Measurements from ENCODE around the gene LIMS1. TPM values are rescaled to one million over a fixed set of nuclear protein-coding genes. Genes with fewer than 3 reads are reported as not detected.
"Not testable (repeated sequence)": the region's sequence is repeated elsewhere in the genome, so short reads cannot be mapped to it uniquely, and the experiment has no call there.

Gene LIMS1
- total and polyA plus RNA-seq, 2 donors (not counting 1 experiment from before 2014, with no cell fraction given), result 14.0 to 22.1 TPM

- ATAC-seq (ENCODE audit: low read depth) (no peak), DNase-seq (no peak)
- TF ChIP-seq CTCF (IDR thresholded peaks at IDR 0.05) (no peak), EZH2 (IDR thresholded peaks at IDR 0.05; ENCODE audit: borderline replicate concordance, insufficient read depth, low read depth, low read length, poor library complexity, severe bottlenecking) (no peak)
- intact Hi-C loops (cut with micrococcal nuclease), result no loop called here
- Mint-ChIP-seq H3K4me1 (peaks cover 5% of the 10 kb centered on the region), H3K27me3 (no peaks in the 10 kb centered on the region), H3K27ac (no peak overlapping the region), H3K4me3 (no peak overlapping the region), H3K9me3 (ENCODE audit: insufficient read depth) (no peaks in the 10 kb centered on the region)
- POLR2A ChIA-PET, result no interaction called here
- H3K79me2 ChIP-seq (ENCODE audit: control insufficient read depth, insufficient read depth, low read length), result peaks cover 26% of the 10 kb centered on the region
- no peaks in the 10 kb centered on the region for H3K36me3 ChIP-seq (replicated peaks in 1 of 2; ENCODE audit: control extremely low read depth in 1 of 2, control insufficient read depth in 1 of 2, extremely low read depth in 1 of 2, insufficient read depth in 2 of 2, low read length in 1 of 2)
- no peak overlapping the region for H3K4me2 ChIP-seq (replicated peaks; ENCODE audit: low read depth, low read length, poor library complexity, severe bottlenecking)
- no peak overlapping the region for H3K27ac ChIP-seq (ENCODE audit: low read length in 2 of 2)
- CTCF ChIA-PET, result interaction anchor here (1.1 to 1.2 kb wide), 2 partner anchors 18 to 49 kb away, joined by 3 read pairs; no protein-coding TSS in a partner anchor
- WGBS (ENCODE audit: insufficient coverage), result 90% methylated on average over 15 of the region's 15 CpGs
- no peak overlapping the region for H3K4me3 ChIP-seq (ENCODE audit: control extremely low read depth in 1 of 5, extremely low read depth in 1 of 5, insufficient read depth in 1 of 5, low read depth in 2 of 5, low read length in 4 of 5)
- no peaks in the 10 kb centered on the region for H3K4me1 ChIP-seq (ENCODE audit: control insufficient read depth in 2 of 2, insufficient read depth in 2 of 2, low read length in 2 of 2)
- H4K20me1 ChIP-seq (ENCODE audit: control insufficient read depth, insufficient read depth, low read length, poor library complexity, severe bottlenecking), result peaks cover 20% of the 10 kb centered on the region
- no peak overlapping the region for H3K9ac ChIP-seq (ENCODE audit: low read length)
- no peaks in the 10 kb centered on the region for H3K9me3 ChIP-seq (ENCODE audit: control extremely low read depth in 1 of 3, control insufficient read depth in 2 of 3, insufficient read depth in 1 of 3, low read length in 2 of 3)
- no peak overlapping the region for H2AFZ ChIP-seq (ENCODE audit: insufficient read depth, low read depth, low read length, poor library complexity, severe bottlenecking)
- H3K27me3 ChIP-seq (replicated peaks in 1 of 4; ENCODE audit: control extremely low read depth in 1 of 4, control insufficient read depth in 3 of 4, insufficient read depth in 4 of 4, low read length in 3 of 4), result no peaks in the 10 kb centered on the region
Measured at GRCh38 chr2:108643261-108643849, 109.1 kb downstream of the LIMS1 start.

GRCh38 chr2:108643862-108644261 lies 109.6 kb downstream of the LIMS1 start:
- H3K36me3 ChIP-seq (replicated peaks in 1 of 2; ENCODE audit: control extremely low read depth in 1 of 2, control insufficient read depth in 1 of 2, extremely low read depth in 1 of 2, insufficient read depth in 2 of 2, low read length in 1 of 2); H2AFZ ChIP-seq (ENCODE audit: insufficient read depth, low read depth, low read length, poor library complexity, severe bottlenecking); H3K27ac ChIP-seq (ENCODE audit: low read length in 2 of 2); H3K27me3 ChIP-seq (replicated peaks in 1 of 4; ENCODE audit: control extremely low read depth in 1 of 4, control insufficient read depth in 3 of 4, insufficient read depth in 4 of 4, low read length in 3 of 4); H3K4me3 Mint-ChIP-seq; intact Hi-C loops (cut with micrococcal nuclease); H3K9me3 ChIP-seq (ENCODE audit: control extremely low read depth in 1 of 3, control insufficient read depth in 2 of 3, insufficient read depth in 1 of 3, low read length in 2 of 3); H3K27me3 Mint-ChIP-seq; ATAC-seq (ENCODE audit: low read depth); H3K4me2 ChIP-seq (replicated peaks; ENCODE audit: low read depth, low read length, poor library complexity, severe bottlenecking); H3K27ac Mint-ChIP-seq; H3K4me1 ChIP-seq (ENCODE audit: control insufficient read depth in 2 of 2, insufficient read depth in 2 of 2, low read length in 2 of 2); H3K4me1 Mint-ChIP-seq; H3K9ac ChIP-seq (ENCODE audit: low read length); H3K4me3 ChIP-seq (ENCODE audit: control extremely low read depth in 1 of 5, extremely low read depth in 1 of 5, insufficient read depth in 1 of 5, low read depth in 2 of 5, low read length in 4 of 5); DNase-seq; CTCF ChIA-PET; H3K9me3 Mint-ChIP-seq (ENCODE audit: insufficient read depth): not testable (repeated sequence)
- Histone ChIP-seq H3K79me2 (ENCODE audit: control insufficient read depth, insufficient read depth, low read length) (peaks cover 23% of the 10 kb centered on the region), H4K20me1 (ENCODE audit: control insufficient read depth, insufficient read depth, low read length, poor library complexity, severe bottlenecking) (peaks cover 20% of the 10 kb centered on the region)
- POLR2A ChIA-PET, result interaction anchor here (0.6 kb wide), 1 partner anchor 112 kb away, joined by 3 read pairs; no protein-coding TSS in a partner anchor
- 100% methylated on average over 2 of the region's 4 CpGs for WGBS (ENCODE audit: insufficient coverage)

- H3K9ac ChIP-seq (ENCODE audit: low read length); DNase-seq; H3K27ac ChIP-seq (ENCODE audit: low read length in 2 of 2); ATAC-seq (ENCODE audit: low read depth); H3K4me1 ChIP-seq (ENCODE audit: control insufficient read depth in 2 of 2, insufficient read depth in 2 of 2, low read length in 2 of 2); H3K27me3 ChIP-seq (replicated peaks in 1 of 4; ENCODE audit: control extremely low read depth in 1 of 4, control insufficient read depth in 3 of 4, insufficient read depth in 4 of 4, low read length in 3 of 4); H3K9me3 Mint-ChIP-seq (ENCODE audit: insufficient read depth); H3K4me3 ChIP-seq (ENCODE audit: control extremely low read depth in 1 of 5, extremely low read depth in 1 of 5, insufficient read depth in 1 of 5, low read depth in 2 of 5, low read length in 4 of 5); H3K27me3 Mint-ChIP-seq; H3K9me3 ChIP-seq (ENCODE audit: control extremely low read depth in 1 of 3, control insufficient read depth in 2 of 3, insufficient read depth in 1 of 3, low read length in 2 of 3); H3K4me2 ChIP-seq (replicated peaks; ENCODE audit: low read depth, low read length, poor library complexity, severe bottlenecking); intact Hi-C loops (cut with micrococcal nuclease); H3K36me3 ChIP-seq (replicated peaks in 1 of 2; ENCODE audit: control extremely low read depth in 1 of 2, control insufficient read depth in 1 of 2, extremely low read depth in 1 of 2, insufficient read depth in 2 of 2, low read length in 1 of 2); H2AFZ ChIP-seq (ENCODE audit: insufficient read depth, low read depth, low read length, poor library complexity, severe bottlenecking); H3K27ac Mint-ChIP-seq; H3K4me1 Mint-ChIP-seq; H3K4me3 Mint-ChIP-seq: not testable (repeated sequence)
- H4K20me1 ChIP-seq (ENCODE audit: control insufficient read depth, insufficient read depth, low read length, poor library complexity, severe bottlenecking), result peaks cover 20% of the 10 kb centered on the region
- CTCF ChIA-PET, result interaction anchor here (1.8 kb wide), 1 partner anchor 8 kb away, joined by 4 read pairs; no protein-coding TSS in a partner anchor
- 100% methylated on average over 3 of the region's 6 CpGs for WGBS (ENCODE audit: insufficient coverage)
- H3K79me2 ChIP-seq (ENCODE audit: control insufficient read depth, insufficient read depth, low read length), result peaks cover 23% of the 10 kb centered on the region
- POLR2A ChIA-PET, result interaction anchor here (0.6 kb wide), 1 partner anchor 113 kb away, joined by 3 read pairs; no protein-coding TSS in a partner anchor
Measured at GRCh38 chr2:108644446-108644845, 110.2 kb downstream of the LIMS1 start.

Data from B cell (primary cell).